Subcutaneous abdominal adipose tissue (tissue), 5 donors: ENCODE data around the gene PRICKLE3.

ENCODE experiments used
- H3K27ac ChIP-seq: one replicate; pipeline ENCODE4 v1.7.0; 2013; ENCODE audit warnings: low read depth, mild to moderate bottlenecking, inconsistent platforms, low read length, moderate library complexity
- H3K27me3 ChIP-seq, 5 donors: one replicate each; pipeline ENCODE4 v1.7.0; 2013; ENCODE audit warnings: low read length in 5 of 5, inconsistent platforms in 1 of 5; ENCODE audit not compliant: control insufficient read depth in 5 of 5, insufficient read depth in 4 of 5
- H3K36me3 ChIP-seq, 5 donors: one replicate each; pipeline ENCODE4 v1.7.0; 2013; ENCODE audit warnings: low read length in 5 of 5; ENCODE audit not compliant: control insufficient read depth in 5 of 5, insufficient read depth in 5 of 5
- H3K4me1 ChIP-seq, 5 donors: one replicate each; pipeline ENCODE4 v1.7.0; 2013; ENCODE audit warnings: low read length in 5 of 5, mild to moderate bottlenecking in 3 of 5, moderate library complexity in 1 of 5; ENCODE audit not compliant: control insufficient read depth in 5 of 5, insufficient read depth in 5 of 5
- H3K4me3 ChIP-seq, 5 donors: one replicate each; pipeline ENCODE4 v1.7.0; 2013; ENCODE audit warnings: low read length in 5 of 5, low read depth in 1 of 5
- H3K9ac ChIP-seq, 5 donors: one replicate each; pipeline ENCODE4 v1.7.0; 2013; ENCODE audit warnings: low read length in 5 of 5, mild to moderate bottlenecking in 4 of 5, moderate library complexity in 3 of 5
- H3K9me3 ChIP-seq, 5 donors: one replicate each; pipeline ENCODE4 v1.7.0; 2013; ENCODE audit warnings: low read length in 5 of 5; ENCODE audit not compliant: control insufficient read depth in 5 of 5
- donor health status: healthy.
- donor health status: healthy.
- donor health status: healthy.
- donor health status: healthy.
- donor health status: healthy.

PRICKLE3 gene, protein sequence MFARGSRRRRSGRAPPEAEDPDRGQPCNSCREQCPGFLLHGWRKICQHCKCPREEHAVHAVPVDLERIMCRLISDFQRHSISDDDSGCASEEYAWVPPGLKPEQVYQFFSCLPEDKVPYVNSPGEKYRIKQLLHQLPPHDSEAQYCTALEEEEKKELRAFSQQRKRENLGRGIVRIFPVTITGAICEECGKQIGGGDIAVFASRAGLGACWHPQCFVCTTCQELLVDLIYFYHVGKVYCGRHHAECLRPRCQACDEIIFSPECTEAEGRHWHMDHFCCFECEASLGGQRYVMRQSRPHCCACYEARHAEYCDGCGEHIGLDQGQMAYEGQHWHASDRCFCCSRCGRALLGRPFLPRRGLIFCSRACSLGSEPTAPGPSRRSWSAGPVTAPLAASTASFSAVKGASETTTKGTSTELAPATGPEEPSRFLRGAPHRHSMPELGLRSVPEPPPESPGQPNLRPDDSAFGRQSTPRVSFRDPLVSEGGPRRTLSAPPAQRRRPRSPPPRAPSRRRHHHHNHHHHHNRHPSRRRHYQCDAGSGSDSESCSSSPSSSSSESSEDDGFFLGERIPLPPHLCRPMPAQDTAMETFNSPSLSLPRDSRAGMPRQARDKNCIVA

DNA sequence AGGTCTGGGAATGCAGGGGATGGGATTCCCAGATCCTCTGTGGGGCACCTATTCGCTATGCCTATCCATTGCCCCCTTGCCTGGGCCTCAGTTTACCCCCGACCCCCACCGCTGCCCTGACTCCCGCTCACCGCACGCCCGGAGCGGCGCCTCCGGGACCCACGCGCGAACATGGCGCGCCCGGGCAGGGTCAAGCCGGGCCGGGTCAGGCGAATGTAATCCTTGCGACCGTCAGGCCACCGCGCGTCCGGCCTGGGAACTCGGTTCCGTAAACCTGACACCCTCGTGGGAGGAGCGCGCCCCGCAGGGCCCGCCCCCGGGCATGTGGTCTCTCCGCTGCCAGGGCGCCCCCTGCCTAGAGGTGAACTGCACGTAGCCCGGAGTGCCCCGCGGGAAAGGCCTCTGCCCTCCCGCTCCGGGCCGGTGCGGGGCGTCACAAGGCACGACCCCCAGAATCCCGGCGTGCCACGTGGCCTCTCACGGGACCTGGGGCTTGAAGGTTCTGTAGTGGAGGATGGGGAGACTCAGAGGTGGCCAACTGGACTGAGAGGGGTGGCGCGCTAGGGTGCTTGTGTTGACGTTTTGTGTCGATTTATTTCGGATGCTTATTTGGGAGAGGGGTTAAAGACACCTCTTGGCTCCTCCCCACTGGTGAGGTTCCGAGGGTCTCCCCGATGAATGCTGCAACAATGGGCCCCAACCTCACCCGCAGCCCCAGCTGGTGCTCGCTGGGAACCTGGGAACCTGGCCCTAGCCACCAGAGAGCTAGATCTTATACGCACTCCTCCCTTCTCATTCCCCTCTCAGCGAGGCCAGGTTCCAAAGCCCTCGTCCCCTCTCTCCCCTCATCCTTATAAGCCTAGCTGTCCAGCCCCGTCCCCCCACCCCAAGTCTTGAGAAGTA, at the start of gene PRICKLE3:
Gene PRICKLE3 (minus strand): TSS at position 249 of the 903 bp plus-strand sequence. CDS start 76 bp downstream, at position 173.
- peak within 1 kb of the TSS; percentile 58 to 70 (median 66) for H3K4me3 ChIP-seq
- H3K27me3 ChIP-seq = peaks cover 0 to 6% (median 2%) of the 10 kb centered on the region in 5 donors
- peak within 1 kb of the TSS in 4 of 5 donors; percentile 40 to 73 (median 68) for H3K9ac ChIP-seq
- H3K9me3 ChIP-seq = no peaks in the 10 kb centered on the region
- peak within 1 kb of the TSS; percentile 79 for H3K27ac ChIP-seq
- peaks cover 0 to 29% (median 20%) of the 10 kb centered on the region in 5 donors for H3K4me1 ChIP-seq
- peaks cover 0 to 13% (median 5%) of the 10 kb centered on the region in 5 donors for H3K36me3 ChIP-seq

DNA sequence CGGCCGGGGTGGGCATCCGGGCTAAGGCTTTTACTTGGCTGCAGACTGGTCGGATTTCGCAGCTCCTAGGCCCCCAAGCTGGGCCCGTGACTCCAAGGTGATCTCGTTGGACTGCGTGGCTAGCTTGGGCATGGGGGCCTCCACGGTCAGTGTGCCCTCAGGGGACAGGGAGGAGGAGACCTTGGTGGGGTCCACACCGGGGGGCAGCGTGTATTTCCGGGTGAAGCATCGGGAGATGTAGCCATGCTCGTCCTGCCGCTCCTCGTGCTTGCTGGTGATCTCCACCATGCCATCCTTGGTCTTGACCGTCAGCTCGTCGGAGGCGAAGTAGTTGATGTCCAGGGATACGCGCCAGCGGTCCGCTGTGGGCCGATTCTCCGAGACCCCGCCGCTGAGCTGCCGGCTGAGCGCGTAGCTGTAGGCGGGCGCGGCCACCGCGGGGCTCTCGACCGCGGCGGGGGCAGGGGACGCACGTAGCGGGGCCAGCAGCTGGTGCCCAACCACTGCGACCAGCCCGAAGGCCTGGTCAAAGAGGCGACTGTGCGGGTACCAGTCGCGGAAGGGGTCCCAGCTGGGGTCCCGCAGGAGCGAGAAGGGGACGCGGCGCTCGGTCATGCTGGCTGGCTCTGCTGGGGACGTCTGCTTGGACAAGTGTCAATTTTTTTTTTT, 47.8 kb upstream of the PRICKLE3 start:
- no peak overlapping the region for H3K9ac ChIP-seq
- H3K4me1 ChIP-seq = peaks cover 0 to 18% (median 6%) of the 10 kb centered on the region in 5 donors
- no peak overlapping the region for H3K4me3 ChIP-seq
- no peaks in the 10 kb centered on the region for H3K36me3 ChIP-seq
- peaks cover 0 to 2% (median 0%) of the 10 kb centered on the region in 5 donors for H3K9me3 ChIP-seq
- no peak overlapping the region for H3K27ac ChIP-seq
- H3K27me3 ChIP-seq = peaks cover 0 to 3% (median 0%) of the 10 kb centered on the region in 5 donors

DNA sequence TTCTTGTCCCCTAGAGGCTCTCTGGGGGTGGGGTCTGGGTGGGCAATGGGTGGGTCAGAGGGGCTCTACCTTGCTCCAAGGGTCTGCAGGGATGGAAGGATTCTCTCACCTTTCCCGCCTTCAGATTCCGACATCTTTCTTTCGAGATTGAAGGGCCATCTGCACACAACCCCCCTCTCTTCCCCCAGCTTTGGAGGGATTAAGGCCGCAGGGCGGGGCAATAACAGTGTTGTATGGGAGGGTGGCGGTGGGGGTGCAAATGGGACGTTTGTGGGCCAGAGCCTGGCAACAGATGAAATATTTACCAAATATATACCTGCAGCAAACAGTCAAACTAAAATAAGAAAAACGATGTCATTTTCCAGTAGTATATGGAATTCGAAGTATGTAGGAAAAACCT, 47.0 kb upstream of the PRICKLE3 start, which contains the start of gene CACNA1F:
Gene CACNA1F (minus strand): TSS at position 165 of the 400 bp plus-strand sequence. CDS start 31 bp downstream, at position 134.
- Histone ChIP-seq H3K36me3 (no peaks in the 10 kb centered on the region), H3K9me3 (peaks cover 0 to 4% (median 0%) of the 10 kb centered on the region in 5 donors), H3K27ac (no peak within 1 kb of the TSS), H3K27me3 (peaks cover 0 to 3% (median 0%) of the 10 kb centered on the region in 5 donors), H3K9ac (no peak within 1 kb of the TSS), H3K4me3 (no peak within 1 kb of the TSS), H3K4me1 (peaks cover 0 to 18% (median 6%) of the 10 kb centered on the region in 5 donors)

DNA sequence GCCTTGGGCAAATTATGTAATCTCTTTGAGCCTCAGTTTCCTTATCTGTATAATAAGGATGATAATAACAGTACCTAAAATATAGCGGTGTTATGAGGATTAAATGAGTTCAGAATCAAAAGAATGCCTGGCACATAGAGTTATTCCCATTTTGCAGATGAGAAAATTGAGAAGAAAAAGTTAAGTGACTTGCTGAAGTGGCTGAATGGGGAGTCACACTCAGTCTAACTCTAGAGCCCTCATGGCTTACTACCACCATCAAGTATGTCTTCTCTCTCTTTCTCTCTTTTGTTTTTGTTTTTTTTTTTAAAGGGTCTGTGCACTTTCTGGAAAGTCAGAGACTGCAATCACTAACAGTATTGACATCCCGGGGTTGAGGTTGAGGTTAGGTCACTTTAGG, 46.4 kb upstream of the PRICKLE3 start:
- Histone ChIP-seq H3K36me3 (no peaks in the 10 kb centered on the region), H3K4me1 (peaks cover 0 to 18% (median 6%) of the 10 kb centered on the region in 5 donors), H3K4me3 (no peak overlapping the region), H3K9me3 (peaks cover 0 to 9% (median 4%) of the 10 kb centered on the region in 5 donors), H3K9ac (no peak overlapping the region), H3K27ac (no peak overlapping the region), H3K27me3 (peaks cover 0 to 8% (median 0%) of the 10 kb centered on the region in 5 donors)

DNA sequence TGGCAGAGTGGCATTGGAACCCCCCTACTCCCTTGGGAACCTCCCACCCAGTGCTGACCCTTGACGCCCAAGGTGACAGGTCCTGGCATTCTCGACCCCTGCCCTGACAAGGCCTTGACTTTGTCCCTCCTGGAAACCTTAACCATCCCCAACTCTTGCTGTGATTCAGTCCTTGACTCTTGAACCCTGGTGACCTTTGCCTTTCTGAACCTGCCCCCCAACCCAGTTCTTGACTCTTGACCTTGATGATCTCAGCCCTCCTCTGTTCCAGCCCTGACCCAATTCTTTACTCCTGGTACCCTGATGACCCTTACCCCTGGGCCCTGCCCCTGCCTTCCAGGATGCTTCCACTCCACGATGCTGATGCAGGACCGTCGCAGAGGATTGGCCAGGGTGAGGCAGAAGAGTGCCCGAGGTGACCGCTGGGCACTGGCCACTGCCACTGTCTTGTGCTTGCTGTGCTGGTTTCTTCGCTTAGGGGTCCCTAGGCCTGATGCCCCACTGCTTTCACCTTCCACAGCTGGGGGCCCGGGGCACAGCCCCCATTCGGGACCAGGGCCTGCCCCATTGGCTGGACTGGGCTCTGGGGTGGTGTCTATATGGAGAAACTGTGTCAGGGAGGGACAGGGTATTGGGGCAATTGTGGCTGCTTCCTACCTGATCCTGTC, 45.3 kb upstream of the PRICKLE3 start:
- peaks cover 0 to 13% (median 0%) of the 10 kb centered on the region in 5 donors for H3K27me3 ChIP-seq
- no peak overlapping the region for H3K27ac ChIP-seq
- H3K4me3 ChIP-seq = peak overlapping the region in 1 of 5 donors; percentile 55
- peaks cover 0 to 13% (median 4%) of the 10 kb centered on the region in 5 donors for H3K9me3 ChIP-seq
- no peaks in the 10 kb centered on the region for H3K36me3 ChIP-seq
- no peak overlapping the region for H3K9ac ChIP-seq
- peaks cover 0 to 18% (median 6%) of the 10 kb centered on the region in 5 donors for H3K4me1 ChIP-seq

DNA sequence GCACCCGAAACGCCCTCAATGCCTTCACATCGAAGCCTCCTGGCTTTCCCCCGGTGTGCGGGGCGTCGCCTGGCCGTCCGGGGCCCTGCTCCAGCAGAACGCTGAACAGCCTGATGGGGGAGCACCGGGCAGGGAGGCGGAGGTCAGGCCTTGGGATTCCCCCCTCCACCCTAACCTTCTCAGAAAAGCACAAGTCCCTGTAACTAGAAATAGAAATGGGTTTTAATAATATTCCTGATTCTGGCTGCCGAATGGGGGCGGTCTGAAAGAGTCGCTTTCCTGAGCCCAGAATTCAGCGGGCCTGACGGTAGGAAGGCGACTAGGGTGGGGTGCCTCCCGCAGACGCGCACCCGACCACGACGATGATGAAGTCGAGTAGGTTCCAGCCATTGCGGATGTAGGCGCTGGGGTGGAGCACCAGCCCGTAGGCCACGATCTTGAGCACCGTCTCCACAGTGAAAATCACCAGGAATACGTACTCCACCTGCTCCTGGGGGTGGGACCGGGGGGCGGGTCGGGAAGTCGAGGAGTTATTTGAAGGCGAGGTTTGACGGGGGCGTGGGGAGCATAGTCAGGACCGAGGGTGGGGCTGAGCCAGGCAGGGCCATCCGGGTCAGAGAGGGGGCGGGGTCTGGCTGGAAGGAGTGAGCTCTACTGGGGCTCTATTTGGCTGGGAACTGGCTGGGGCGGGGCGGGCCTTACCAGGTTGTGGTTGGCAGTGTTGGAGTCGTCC, 44.5 kb upstream of the PRICKLE3 start:
- H3K36me3 ChIP-seq = no peaks in the 10 kb centered on the region
- H3K9me3 ChIP-seq = peaks cover 0 to 13% (median 4%) of the 10 kb centered on the region in 5 donors
- peak overlapping the region; percentile 22 to 55 (median 48) for H3K4me3 ChIP-seq
- peaks cover 0 to 13% (median 4%) of the 10 kb centered on the region in 5 donors for H3K4me1 ChIP-seq
- H3K9ac ChIP-seq = peak overlapping the region in 3 of 5 donors; percentile 47 to 59 (median 52)
- no peak overlapping the region for H3K27ac ChIP-seq
- peaks cover 0 to 13% (median 7%) of the 10 kb centered on the region in 5 donors for H3K27me3 ChIP-seq

DNA sequence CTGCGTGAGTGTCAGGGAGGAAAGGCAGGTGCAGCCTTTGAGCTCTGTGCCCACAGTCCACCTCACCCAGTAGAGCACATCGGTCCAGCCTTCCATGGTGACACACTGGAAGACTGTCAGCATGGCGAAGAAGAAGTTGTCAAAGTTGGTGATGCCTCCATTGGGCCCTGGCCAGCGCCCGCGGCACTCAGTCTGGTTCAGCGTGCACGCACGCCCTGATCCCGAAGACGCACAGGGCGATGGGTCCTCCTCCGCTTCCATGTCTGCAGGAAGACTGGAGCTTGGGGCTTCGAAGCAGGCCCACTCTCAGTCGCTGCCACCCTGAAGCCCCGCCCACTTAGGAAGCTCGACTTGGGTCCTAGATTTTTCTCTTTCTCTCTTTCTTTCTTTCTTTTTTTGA, 42.0 kb upstream of the PRICKLE3 start:
- H3K9ac ChIP-seq = no peak overlapping the region
- no peak overlapping the region for H3K4me3 ChIP-seq
- H3K27ac ChIP-seq = no peak overlapping the region
- H3K27me3 ChIP-seq = peaks cover 0 to 24% (median 11%) of the 10 kb centered on the region in 5 donors
- peaks cover 0 to 13% (median 4%) of the 10 kb centered on the region in 5 donors for H3K4me1 ChIP-seq
- H3K36me3 ChIP-seq = no peaks in the 10 kb centered on the region
- peaks cover 0 to 13% (median 4%) of the 10 kb centered on the region in 5 donors for H3K9me3 ChIP-seq

DNA sequence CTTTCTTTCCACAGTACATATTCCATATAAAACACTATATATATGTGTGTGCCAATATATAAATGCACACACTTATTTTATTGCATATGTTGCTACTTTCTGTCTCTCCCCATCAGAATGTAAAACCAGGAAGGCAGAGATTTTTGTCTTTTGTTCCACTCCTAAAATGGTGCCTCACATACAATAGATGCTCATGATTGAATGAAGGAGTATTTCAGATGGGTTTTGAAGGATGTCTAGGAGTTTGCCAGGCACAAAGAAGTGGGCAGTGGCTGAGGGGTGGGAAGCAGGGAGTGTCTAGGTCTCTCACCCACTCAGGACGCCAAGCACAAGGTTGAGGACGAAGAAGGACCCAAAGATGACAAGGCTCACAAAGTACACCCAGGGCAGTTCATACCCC, 41.6 kb upstream of the PRICKLE3 start:
- Histone ChIP-seq H3K9ac (no peak overlapping the region), H3K36me3 (no peaks in the 10 kb centered on the region), H3K4me1 (peaks cover 0 to 13% (median 4%) of the 10 kb centered on the region in 5 donors), H3K9me3 (peaks cover 0 to 13% (median 4%) of the 10 kb centered on the region in 5 donors), H3K4me3 (no peak overlapping the region), H3K27me3 (peaks cover 0 to 24% (median 15%) of the 10 kb centered on the region in 5 donors), H3K27ac (no peak overlapping the region)
